ENCODE data around the gene GOLGA8M. TPM values are rescaled to one million over a fixed set of nuclear protein-coding genes. Genes with fewer than 3 reads are reported as not detected.
"Not testable (repeated sequence)": the region's sequence is repeated elsewhere in the genome, so short reads cannot be mapped to it uniquely, and the experiment has no call there.

Gene GOLGA8M
- total and polyA plus RNA-seq, 2 of the 8 experiments (the other 6 are each of a cell fraction or from before 2014, with no cell fraction given) = not detected

GRCh38 chr15:28728061-28728460 lies 15.8 kb upstream of the GOLGA8M start:
- H4K5ac ChIP-seq (ENCODE audit: insufficient read length, low read depth, low read length); H3K9ac ChIP-seq (replicated peaks in 1 of 4; ENCODE audit: extremely low read depth in 1 of 4, low read depth in 3 of 4, low read length in 3 of 4); H3K36me3 ChIP-seq (ENCODE audit: control insufficient read depth in 2 of 4, insufficient read depth in 4 of 4, low read length in 3 of 4); H2AK5ac ChIP-seq (ENCODE audit: low read depth, low read length); H4K8ac ChIP-seq (ENCODE audit: extremely low read depth, insufficient read depth, low read length); POLR2A ChIA-PET (ENCODE audit: partially characterized antibody); H3K27me3 ChIP-seq (replicated peaks in 1 of 4; ENCODE audit: control insufficient read depth in 3 of 4, extremely low read depth in 1 of 4, insufficient read depth in 3 of 4, low read length in 3 of 4); H3K23ac ChIP-seq (ENCODE audit: insufficient read length); H3K4me2 ChIP-seq (ENCODE audit: insufficient read depth in 1 of 2, low read depth in 2 of 2, low read length in 2 of 2); H2BK5ac ChIP-seq (ENCODE audit: low read depth, low read length); H2BK12ac ChIP-seq (ENCODE audit: low read depth, low read length); H3K4me1 ChIP-seq (replicated peaks in 1 of 4; ENCODE audit: control insufficient read depth in 3 of 4, insufficient read depth in 4 of 4, low read length in 3 of 4); H3K4ac ChIP-seq (replicated peaks; ENCODE audit: insufficient read length, low read depth, low read length); H3K4me3 ChIP-seq (ENCODE audit: extremely low read depth in 1 of 4, insufficient read depth in 2 of 4, low read depth in 3 of 4, low read length in 4 of 4); H4K20me1 ChIP-seq (replicated peaks in 1 of 2; ENCODE audit: control insufficient read depth in 1 of 2, insufficient read depth in 2 of 2, low read length in 2 of 2); H2BK20ac ChIP-seq (ENCODE audit: low read length); H3K14ac ChIP-seq (ENCODE audit: insufficient read length); H3K56ac ChIP-seq (replicated peaks; ENCODE audit: insufficient read length, low read depth, low read length); DNase-seq (ENCODE audit: low read depth in 1 of 2, low spot score in 2 of 2); H3K79me1 ChIP-seq (ENCODE audit: low read depth, low read length); H4K91ac ChIP-seq (replicated peaks; ENCODE audit: insufficient read length, low read length); H3K23me2 ChIP-seq (ENCODE audit: low read depth, low read length); H2BK15ac ChIP-seq (ENCODE audit: low read length); H2BK120ac ChIP-seq (replicated peaks; ENCODE audit: low read depth, low read length); H3K27ac ChIP-seq (ENCODE audit: low read depth, low read length); FAIRE-seq; H3K9me3 ChIP-seq (ENCODE audit: insufficient read depth in 2 of 2, low read depth in 1 of 2, low read length in 1 of 2); H3K79me2 ChIP-seq (ENCODE audit: control insufficient read depth in 1 of 2, insufficient read depth in 2 of 2, low read length in 2 of 2); H3K18ac ChIP-seq (ENCODE audit: extremely low read depth, low read length); H2AFZ ChIP-seq (ENCODE audit: low read length): not testable (repeated sequence)
- WGBS, 2 experiments (ENCODE audit: extremely low coverage in 1 of 2, insufficient coverage in 1 of 2, insufficient read length in 1 of 2, insufficient replicate concordance in 2 of 2, low coverage in 1 of 2, low lambda C conversion rate in 2 of 2, missing lambda C conversion rate in 1 of 2) = 0% methylated on average over 2 of the region's 2 CpGs; no CpG with 5 or more reads in 1 of the 2 experiments
- peak; percentile 16 to 37; a peak in 2 of 4 replicates for TF ChIP-seq RAD21 (IDR thresholded peaks at IDR 0.05 in 1 of 2, conservative IDR thresholded peaks at IDR 0.05 in 1 of 2; ENCODE audit: low read depth in 2 of 2, low read length in 2 of 2)
- TF ChIP-seq MAFK (IDR thresholded peaks at IDR 0.05; ENCODE audit: low read depth, low read length) = peak; percentile 23; the same call in 1 of the 2 replicates
- TF ChIP-seq CTCF (IDR thresholded peaks at IDR 0.05; ENCODE audit: control extremely low read depth in 1 of 3, insufficient read depth in 1 of 3, low read depth in 1 of 3, low read length in 3 of 3) = peak in 2 of 3 experiments; percentile 5 to 9; a peak in 2 of 4 replicates
- CTCF ChIA-PET (ENCODE audit: partially characterized antibody) = interaction anchor here (0.6 to 1.0 kb wide), 3 partner anchors 147 to 678 kb away, joined by 3 read pairs; no protein-coding TSS in a partner anchor

All from H1 (cell line).